GM23338 (cell line): Measurements from ENCODE around the gene ANGPTL2. TPM values are rescaled to one million over a fixed set of nuclear protein-coding genes. Genes with fewer than 3 reads are reported as not detected.
A peak's percentile ranks its signal among the peaks of the same experiment; 100 is the strongest.

ENCODE experiments used
- ATAC-seq: fragments of 200-7000 bp; cut with Tn5 transposase; 3 replicates; pipeline ENCODE4 v1.9.1; 2020
- DNase-seq: peaks from one replicate; pipeline ENCODE4 v3.0.0-alpha.2; 2015; ENCODE audit warnings: low spot score
- H2AFZ ChIP-seq: fragments of 200-600 bp; sonication (generic); 2 replicates; pipeline ENCODE4 v1.8.0; 2016; ENCODE audit warnings: antibody characterized with exemption, mild to moderate bottlenecking, moderate library complexity
- H3F3A ChIP-seq: fragments of 200-600 bp; sonication (generic); replicated peaks from 2 replicates; pipeline ENCODE4 v1.8.0; 2017; ENCODE audit warnings: antibody characterized with exemption, mixed run types, low read depth
- H3K27ac ChIP-seq: fragments of 200-600 bp; sonication (generic); 2 replicates; pipeline ENCODE4 v1.6.1; 2016; ENCODE audit warnings: low read depth
- H3K27me3 ChIP-seq: fragments of 200-600 bp; sonication (generic); 2 replicates; pipeline ENCODE4 v1.8.0; 2016; ENCODE audit warnings: mild to moderate bottlenecking, mixed run types, moderate library complexity; ENCODE audit not compliant: insufficient read depth
- H3K36me3 ChIP-seq: fragments of 200-600 bp; sonication (generic); 2 replicates; pipeline ENCODE4 v1.8.0; 2016; ENCODE audit warnings: mild to moderate bottlenecking; ENCODE audit not compliant: insufficient read depth
- H3K4me1 ChIP-seq: fragments of 200-600 bp; sonication (generic); 2 replicates; pipeline ENCODE4 v1.8.0; 2016; ENCODE audit warnings: mild to moderate bottlenecking, moderate library complexity; ENCODE audit not compliant: insufficient read depth
- H3K4me2 ChIP-seq: fragments of 200-600 bp; sonication (generic); 2 replicates; pipeline ENCODE4 v1.7.1; 2017; ENCODE audit warnings: mixed run types
- H3K4me3 ChIP-seq: fragments of 200-600 bp; sonication (generic); 2 replicates; pipeline ENCODE4 v1.6.1; 2016; ENCODE audit warnings: mixed run types
- H3K79me2 ChIP-seq: fragments of 200-600 bp; sonication (generic); replicated peaks from 2 replicates; pipeline ENCODE4 v1.8.0; 2017; ENCODE audit warnings: mild to moderate bottlenecking; ENCODE audit not compliant: insufficient read depth
- H3K9me2 ChIP-seq: fragments of 200-600 bp; sonication (generic); 2 replicates; pipeline ENCODE4 v1.8.0; 2017; ENCODE audit not compliant: insufficient read depth
- H4K20me1 ChIP-seq: fragments of 200-600 bp; sonication (generic); replicated peaks from 2 replicates; pipeline ENCODE4 v1.8.0; 2017; ENCODE audit warnings: mild to moderate bottlenecking; ENCODE audit not compliant: insufficient read depth
- H3K27ac Mint-ChIP-seq: 2 replicates; pipeline ENCODE4 v1.8.0; 2020; ENCODE audit warnings: inconsistent platforms, mild to moderate bottlenecking, moderate library complexity, mixed read lengths
- H3K27me3 Mint-ChIP-seq: 3 replicates; pipeline ENCODE4 v1.8.0; 2022; ENCODE audit warnings: low read depth, mild to moderate bottlenecking, moderate library complexity, mixed read lengths, inconsistent platforms; ENCODE audit not compliant: insufficient read depth, poor library complexity
- H3K36me3 Mint-ChIP-seq: 3 replicates; pipeline ENCODE4 v1.8.0; 2021; ENCODE audit warnings: low read depth, mild to moderate bottlenecking, inconsistent platforms, moderate library complexity, mixed read lengths
- H3K4me1 Mint-ChIP-seq: 3 replicates; pipeline ENCODE4 v1.8.0; 2020; ENCODE audit warnings: mild to moderate bottlenecking, inconsistent platforms, mixed read lengths
- H3K4me3 Mint-ChIP-seq: 3 replicates; pipeline ENCODE4 v1.8.0; 2021; ENCODE audit warnings: moderate library complexity, mild to moderate bottlenecking, inconsistent platforms, mixed read lengths
- H3K9me3 Mint-ChIP-seq: 3 replicates; pipeline ENCODE4 v1.8.0; 2020; ENCODE audit warnings: moderate library complexity, mild to moderate bottlenecking, inconsistent platforms, mixed read lengths
- EZH2 ChIP-seq: fragments of 200-600 bp; sonication (generic); IDR thresholded peaks from one replicate; pipeline ENCODE4 v1.8.0; 2017; ENCODE audit warnings: antibody characterized with exemption, mild to moderate bottlenecking, low read depth; ENCODE audit not compliant: unreplicated experiment
- EZH2phosphoT487 ChIP-seq: fragments of 200-600 bp; sonication (generic); IDR thresholded peaks from one replicate; pipeline ENCODE4 v1.8.1; 2018; ENCODE audit warnings: antibody characterized with exemption; ENCODE audit not compliant: unreplicated experiment
- JUNB ChIP-seq: IDR thresholded peaks from one replicate; pipeline ENCODE4 v1.6.1; 2016; ENCODE audit warnings: antibody characterized with exemption; ENCODE audit not compliant: unreplicated experiment
- NANOG ChIP-seq: IDR thresholded peaks from 2 replicates; pipeline ENCODE4 v1.6.1; 2016; ENCODE audit warnings: antibody characterized with exemption, borderline replicate concordance
- STAT1 ChIP-seq: IDR thresholded peaks from one replicate; pipeline ENCODE4 v1.6.1; 2016; ENCODE audit warnings: antibody characterized with exemption; ENCODE audit not compliant: unreplicated experiment
- ZNF114 ChIP-seq: fragments of 250-450 bp; sonication (Bioruptor Pico); IDR thresholded peaks from 2 replicates; pipeline ENCODE4 v1.5.0; 2020; ENCODE audit warnings: mild to moderate bottlenecking, moderate library complexity
- ZNF331 ChIP-seq: fragments of 250-450 bp; sonication (Bioruptor Pico); IDR thresholded peaks from 2 replicates; pipeline ENCODE4 v1.5.0; 2020; ENCODE audit warnings: low read depth, mild to moderate bottlenecking, moderate library complexity
- polyA plus RNA-seq: library from polyadenylated mRNA; unstranded; fragments of >200 nt; fragmentation: Nextera tagmentation; extraction: Ambion mirVana; gene quantifications from 2 replicates; pipeline ENCODE4 v1.2.1, GENCODE V29; 2016
- total RNA-seq: library from RNA; depleted of rRNA; stranded (reverse); fragments of >200 nt; shearing (Covaris generic); gene quantifications from 2 replicates; pipeline ENCODE4 v1.2.3, GENCODE V29; 2014
- TF ChIP-seq, protein P1 (sequence below), 2 experiments: fragments of 200-600 bp in 1 of 2; sonication (generic) in 1 of 2; conservative IDR thresholded peaks; 2 replicates each; pipeline versions ENCODE4 v1.5.1 to v1.6.1; 2016 to 2017; ENCODE audit warnings: antibody characterized with exemption in 2 of 2, low read depth in 2 of 2, mild to moderate bottlenecking in 2 of 2, moderate library complexity in 1 of 2
- TF ChIP-seq, protein P2 (sequence below): fragments of 250-450 bp; sonication (Bioruptor Pico); IDR thresholded peaks from 2 replicates; pipeline ENCODE4 v1.5.0; 2020; ENCODE audit warnings: mild to moderate bottlenecking, moderate library complexity

The ANGPTL2 gene
- total and polyA plus RNA-seq, 2 experiments from 2014 or later = 2.9 to 5.2 TPM

DNA sequence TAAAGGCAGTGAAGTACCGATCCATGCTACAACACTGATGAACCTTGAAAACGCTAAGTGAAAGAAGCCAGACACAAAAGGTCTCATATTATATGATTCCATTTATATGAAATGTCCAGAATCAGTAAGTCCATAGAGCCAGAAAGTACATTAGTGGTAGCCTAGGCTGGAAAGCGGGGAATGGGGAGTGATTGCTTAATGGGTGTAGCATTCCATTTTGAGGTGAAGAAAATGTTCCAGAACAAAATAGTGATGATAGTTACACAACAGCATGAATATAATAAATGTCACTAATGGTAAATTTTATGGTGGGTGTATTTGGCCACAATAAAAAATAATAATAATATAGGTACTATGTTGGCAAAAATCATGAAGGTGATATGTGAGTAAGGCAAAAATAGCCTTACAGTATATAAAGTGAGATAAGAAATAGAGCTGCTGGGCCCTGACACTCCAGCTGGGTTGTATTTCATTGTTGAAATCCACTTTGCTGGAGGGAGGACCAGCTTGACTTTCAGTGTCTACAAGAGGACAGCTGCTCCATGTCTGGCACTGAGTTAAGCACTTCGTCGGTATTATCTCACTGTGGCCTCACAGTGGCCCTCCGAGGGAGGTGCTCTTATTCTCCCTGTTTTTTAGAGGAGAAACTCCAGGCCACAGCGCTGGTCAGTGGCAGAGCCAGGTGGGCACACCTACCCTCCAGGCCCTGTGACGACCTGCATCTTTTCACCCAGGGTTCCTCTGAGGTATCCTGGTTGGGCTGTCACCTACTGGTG, 22.4 kb upstream of the ANGPTL2 start (continued):
- TF ChIP-seq, protein P1, sequence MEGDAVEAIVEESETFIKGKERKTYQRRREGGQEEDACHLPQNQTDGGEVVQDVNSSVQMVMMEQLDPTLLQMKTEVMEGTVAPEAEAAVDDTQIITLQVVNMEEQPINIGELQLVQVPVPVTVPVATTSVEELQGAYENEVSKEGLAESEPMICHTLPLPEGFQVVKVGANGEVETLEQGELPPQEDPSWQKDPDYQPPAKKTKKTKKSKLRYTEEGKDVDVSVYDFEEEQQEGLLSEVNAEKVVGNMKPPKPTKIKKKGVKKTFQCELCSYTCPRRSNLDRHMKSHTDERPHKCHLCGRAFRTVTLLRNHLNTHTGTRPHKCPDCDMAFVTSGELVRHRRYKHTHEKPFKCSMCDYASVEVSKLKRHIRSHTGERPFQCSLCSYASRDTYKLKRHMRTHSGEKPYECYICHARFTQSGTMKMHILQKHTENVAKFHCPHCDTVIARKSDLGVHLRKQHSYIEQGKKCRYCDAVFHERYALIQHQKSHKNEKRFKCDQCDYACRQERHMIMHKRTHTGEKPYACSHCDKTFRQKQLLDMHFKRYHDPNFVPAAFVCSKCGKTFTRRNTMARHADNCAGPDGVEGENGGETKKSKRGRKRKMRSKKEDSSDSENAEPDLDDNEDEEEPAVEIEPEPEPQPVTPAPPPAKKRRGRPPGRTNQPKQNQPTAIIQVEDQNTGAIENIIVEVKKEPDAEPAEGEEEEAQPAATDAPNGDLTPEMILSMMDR (conservative IDR thresholded peaks at IDR 0.05; ENCODE audit: low read depth in 2 of 2) = 0 out of 4 replicates have a peak, but pooled peaks of 1 of the 2 experiments have one; percentile 15

DNA sequence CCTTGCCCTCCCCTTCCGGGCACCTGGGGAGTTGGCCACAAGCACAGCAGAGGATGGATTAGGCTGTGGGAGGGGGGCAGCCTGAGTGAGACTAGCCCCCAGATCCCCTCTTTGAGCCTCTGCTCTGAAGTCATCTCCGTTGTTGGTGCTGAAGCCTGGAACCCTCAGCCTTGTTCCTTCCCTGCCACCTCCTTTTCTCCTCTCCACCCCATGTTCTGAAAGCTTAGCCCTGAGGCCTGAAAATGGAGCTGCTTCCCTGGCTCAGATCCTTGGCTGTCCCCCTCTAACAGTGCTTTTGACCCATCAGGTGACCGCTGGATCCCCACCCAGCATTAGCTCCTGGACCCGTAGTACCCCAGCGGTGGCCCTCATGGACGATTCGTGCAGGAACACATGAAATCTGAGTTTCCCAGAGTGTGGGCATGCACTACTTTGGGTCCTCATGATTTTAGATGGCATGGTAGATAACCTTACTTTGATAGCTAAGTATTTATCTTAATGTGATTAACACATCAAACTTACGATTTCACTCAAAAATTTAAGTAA, 21.6 kb upstream of the ANGPTL2 start:
- H3K9me3 Mint-ChIP-seq = no peaks in the 10 kb centered on the region
- Histone ChIP-seq H3K4me3 (no peak overlapping the region), H3F3A (no peaks in the 10 kb centered on the region), H3K4me2 (no peak overlapping the region), H4K20me1 (0 out of 2 replicates have a peak, but pooled peaks cover 8% of the 10 kb centered on the region), H3K27me3 (no peaks in the 10 kb centered on the region), H2AFZ (no peak overlapping the region), H3K36me3 (no peaks in the 10 kb centered on the region), H3K27ac (no peak overlapping the region), H3K4me1 (peaks cover 13% of the 10 kb centered on the region), H3K79me2 (no peaks in the 10 kb centered on the region), H3K9me2 (0 out of 2 replicates have a peak, but pooled peaks cover 3% of the 10 kb centered on the region)
- H3K4me3 Mint-ChIP-seq = no peak overlapping the region
- ATAC-seq (no peak), DNase-seq (no peak)
- H3K27ac Mint-ChIP-seq = no peak overlapping the region
- H3K36me3 Mint-ChIP-seq = no peaks in the 10 kb centered on the region
- TF ChIP-seq ZNF114 = no peak
- no peaks in the 10 kb centered on the region for H3K27me3 Mint-ChIP-seq
- H3K4me1 Mint-ChIP-seq = peaks cover 17% of the 10 kb centered on the region

DNA sequence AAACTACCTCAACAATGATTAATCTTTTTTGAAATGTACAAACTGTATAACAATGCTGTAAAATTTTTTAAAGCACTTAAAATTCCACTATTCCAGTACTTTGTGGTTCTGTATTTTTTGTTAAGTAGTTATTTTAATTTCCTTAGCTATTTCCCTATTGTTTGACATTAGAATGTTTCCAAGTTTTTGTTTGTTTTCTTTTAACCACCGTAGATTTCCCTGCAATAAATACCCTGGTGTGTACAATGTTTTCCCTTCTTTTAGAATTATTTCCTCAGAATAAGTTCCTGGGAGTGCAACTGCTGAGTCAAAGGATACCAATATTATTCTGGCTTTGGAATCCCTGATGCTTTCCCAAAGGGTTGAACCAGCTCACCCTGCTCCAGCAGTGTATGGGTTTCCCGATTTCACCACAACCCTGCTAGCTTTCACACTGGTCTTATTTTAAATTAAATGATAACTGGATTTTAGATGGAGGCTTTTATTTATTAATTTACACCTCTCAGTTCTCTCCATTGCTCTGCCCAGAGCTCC, 20.6 kb upstream of the ANGPTL2 start:
- no peaks in the 10 kb centered on the region for H3K27me3 Mint-ChIP-seq
- no peak overlapping the region for H3K4me3 Mint-ChIP-seq
- DNase-seq (no peak), ATAC-seq (no peak)
- Histone ChIP-seq H3K4me3 (no peak overlapping the region), H3K79me2 (no peaks in the 10 kb centered on the region), H3K27ac (no peak overlapping the region), H3F3A (no peaks in the 10 kb centered on the region), H3K4me1 (peaks cover 13% of the 10 kb centered on the region), H4K20me1 (0 out of 2 replicates have a peak, but pooled peaks cover 8% of the 10 kb centered on the region), H2AFZ (no peak overlapping the region), H3K27me3 (no peaks in the 10 kb centered on the region), H3K4me2 (no peak overlapping the region), H3K36me3 (no peaks in the 10 kb centered on the region), H3K9me2 (0 out of 2 replicates have a peak, but pooled peaks cover 3% of the 10 kb centered on the region)
- H3K27ac Mint-ChIP-seq = 0 out of 2 replicates have a peak overlapping the region, but pooled peaks have one; percentile 22
- H3K9me3 Mint-ChIP-seq = no peaks in the 10 kb centered on the region
- H3K4me1 Mint-ChIP-seq = peaks cover 17% of the 10 kb centered on the region
- H3K36me3 Mint-ChIP-seq = no peaks in the 10 kb centered on the region
- TF ChIP-seq, protein P2, sequence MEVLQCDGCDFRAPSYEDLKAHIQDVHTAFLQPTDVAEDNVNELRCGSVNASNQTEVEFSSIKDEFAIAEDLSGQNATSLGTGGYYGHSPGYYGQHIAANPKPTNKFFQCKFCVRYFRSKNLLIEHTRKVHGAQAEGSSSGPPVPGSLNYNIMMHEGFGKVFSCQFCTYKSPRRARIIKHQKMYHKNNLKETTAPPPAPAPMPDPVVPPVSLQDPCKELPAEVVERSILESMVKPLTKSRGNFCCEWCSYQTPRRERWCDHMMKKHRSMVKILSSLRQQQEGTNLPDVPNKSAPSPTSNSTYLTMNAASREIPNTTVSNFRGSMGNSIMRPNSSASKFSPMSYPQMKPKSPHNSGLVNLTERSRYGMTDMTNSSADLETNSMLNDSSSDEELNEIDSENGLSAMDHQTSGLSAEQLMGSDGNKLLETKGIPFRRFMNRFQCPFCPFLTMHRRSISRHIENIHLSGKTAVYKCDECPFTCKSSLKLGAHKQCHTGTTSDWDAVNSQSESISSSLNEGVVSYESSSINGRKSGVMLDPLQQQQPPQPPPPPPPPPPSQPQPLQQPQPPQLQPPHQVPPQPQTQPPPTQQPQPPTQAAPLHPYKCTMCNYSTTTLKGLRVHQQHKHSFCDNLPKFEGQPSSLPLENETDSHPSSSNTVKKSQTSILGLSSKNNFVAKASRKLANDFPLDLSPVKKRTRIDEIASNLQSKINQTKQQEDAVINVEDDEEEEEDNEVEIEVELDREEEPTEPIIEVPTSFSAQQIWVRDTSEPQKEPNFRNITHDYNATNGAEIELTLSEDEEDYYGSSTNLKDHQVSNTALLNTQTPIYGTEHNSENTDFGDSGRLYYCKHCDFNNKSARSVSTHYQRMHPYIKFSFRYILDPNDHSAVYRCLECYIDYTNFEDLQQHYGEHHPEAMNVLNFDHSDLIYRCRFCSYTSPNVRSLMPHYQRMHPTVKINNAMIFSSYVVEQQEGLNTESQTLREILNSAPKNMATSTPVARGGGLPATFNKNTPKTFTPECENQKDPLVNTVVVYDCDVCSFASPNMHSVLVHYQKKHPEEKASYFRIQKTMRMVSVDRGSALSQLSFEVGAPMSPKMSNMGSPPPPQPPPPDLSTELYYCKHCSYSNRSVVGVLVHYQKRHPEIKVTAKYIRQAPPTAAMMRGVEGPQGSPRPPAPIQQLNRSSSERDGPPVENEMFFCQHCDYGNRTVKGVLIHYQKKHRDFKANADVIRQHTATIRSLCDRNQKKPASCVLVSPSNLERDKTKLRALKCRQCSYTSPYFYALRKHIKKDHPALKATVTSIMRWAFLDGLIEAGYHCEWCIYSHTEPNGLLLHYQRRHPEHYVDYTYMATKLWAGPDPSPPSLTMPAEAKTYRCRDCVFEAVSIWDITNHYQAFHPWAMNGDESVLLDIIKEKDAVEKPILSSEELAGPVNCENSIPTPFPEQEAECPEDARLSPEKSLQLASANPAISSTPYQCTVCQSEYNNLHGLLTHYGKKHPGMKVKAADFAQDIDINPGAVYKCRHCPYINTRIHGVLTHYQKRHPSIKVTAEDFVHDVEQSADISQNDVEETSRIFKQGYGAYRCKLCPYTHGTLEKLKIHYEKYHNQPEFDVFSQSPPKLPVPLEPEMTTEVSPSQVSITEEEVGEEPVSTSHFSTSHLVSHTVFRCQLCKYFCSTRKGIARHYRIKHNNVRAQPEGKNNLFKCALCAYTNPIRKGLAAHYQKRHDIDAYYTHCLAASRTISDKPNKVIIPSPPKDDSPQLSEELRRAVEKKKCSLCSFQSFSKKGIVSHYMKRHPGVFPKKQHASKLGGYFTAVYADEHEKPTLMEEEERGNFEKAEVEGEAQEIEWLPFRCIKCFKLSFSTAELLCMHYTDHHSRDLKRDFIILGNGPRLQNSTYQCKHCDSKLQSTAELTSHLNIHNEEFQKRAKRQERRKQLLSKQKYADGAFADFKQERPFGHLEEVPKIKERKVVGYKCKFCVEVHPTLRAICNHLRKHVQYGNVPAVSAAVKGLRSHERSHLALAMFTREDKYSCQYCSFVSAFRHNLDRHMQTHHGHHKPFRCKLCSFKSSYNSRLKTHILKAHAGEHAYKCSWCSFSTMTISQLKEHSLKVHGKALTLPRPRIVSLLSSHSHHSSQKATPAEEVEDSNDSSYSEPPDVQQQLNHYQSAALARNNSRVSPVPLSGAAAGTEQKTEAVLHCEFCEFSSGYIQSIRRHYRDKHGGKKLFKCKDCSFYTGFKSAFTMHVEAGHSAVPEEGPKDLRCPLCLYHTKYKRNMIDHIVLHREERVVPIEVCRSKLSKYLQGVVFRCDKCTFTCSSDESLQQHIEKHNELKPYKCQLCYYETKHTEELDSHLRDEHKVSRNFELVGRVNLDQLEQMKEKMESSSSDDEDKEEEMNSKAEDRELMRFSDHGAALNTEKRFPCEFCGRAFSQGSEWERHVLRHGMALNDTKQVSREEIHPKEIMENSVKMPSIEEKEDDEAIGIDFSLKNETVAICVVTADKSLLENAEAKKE (CRISPR knock-in tag) = no peak
- TF ChIP-seq STAT1 (no peak), NANOG (no peak), ZNF114 (no peak), EZH2phosphoT487 (no peak), JUNB (no peak), EZH2 (no peak), ZNF331 (no peak)
